SK-N-SH (cell line): Measurements from ENCODE around the gene FAM219A. TPM values are rescaled to one million over a fixed set of nuclear protein-coding genes. Genes with fewer than 3 reads are reported as not detected.

ENCODE experiments used
- CTCF ChIA-PET: fragments of 300-600, 350-600 bp; formaldehyde crosslinking; extraction: SDS; loops from one replicate; lab custom pipeline; 2021; lab: Yijun Ruan, JAX
- POLR2A ChIA-PET: fragments of 350-600 bp; sonication (Branson Sonifier 250); formaldehyde crosslinking; extraction: SDS; loops from one replicate; lab custom pipeline; 2020; ENCODE audit warnings: antibody characterized with exemption, inconsistent platforms; lab: Yijun Ruan, JAX
- DNase-seq: peaks from one replicate; pipeline ENCODE4 v3.0.0; 2012
- H2AFZ ChIP-seq: fragments of 200-600 bp; sonication (generic); 2 replicates; pipeline ENCODE4 v1.8.1; 2016; ENCODE audit warnings: antibody characterized with exemption, mild to moderate bottlenecking, low read depth
- H3F3A ChIP-seq: fragments of 200-600 bp; sonication (generic); replicated peaks from 2 replicates; pipeline ENCODE3; 2016; ENCODE audit warnings: antibody characterized with exemption, mild to moderate bottlenecking; ENCODE audit not compliant: insufficient read depth
- H3K27ac ChIP-seq, 2 experiments: fragments of 200-500 bp in 1 of 2; fragments of 200-600 bp in 1 of 2; sonication (Bioruptor generic) in 1 of 2; sonication (generic), shearing (Covaris generic) in 1 of 2; 2 replicates each; pipeline versions ENCODE4 v1.5.1 to v1.6.1; 2014 to 2016; ENCODE audit warnings: low read depth in 2 of 2, inconsistent platforms in 1 of 2, low read length in 1 of 2, mild to moderate bottlenecking in 1 of 2, mixed read lengths in 1 of 2
- H3K27me3 ChIP-seq: fragments of 200-600 bp; sonication (generic), shearing (Covaris generic); 2 replicates; pipeline ENCODE4 v1.6.1; 2016; ENCODE audit warnings: mixed run types; ENCODE audit not compliant: insufficient read depth
- H3K36me3 ChIP-seq, 2 experiments: fragments of 200-500 bp in 1 of 2; fragments of 200-600 bp in 1 of 2; sonication (Bioruptor generic) in 1 of 2; sonication (generic) in 1 of 2; replicated peaks in 1 of 2; 2 replicates each; pipeline versions ENCODE3 to v1.5.1; 2014 to 2016; ENCODE audit warnings: low read length in 1 of 2, mild to moderate bottlenecking in 1 of 2; ENCODE audit not compliant: insufficient read depth in 2 of 2, control insufficient read depth in 1 of 2
- H3K4me1 ChIP-seq, 2 experiments: fragments of 200-500 bp in 1 of 2; fragments of 200-600 bp in 1 of 2; sonication (Bioruptor generic) in 1 of 2; sonication (generic), shearing (Covaris generic) in 1 of 2; 2 replicates each; pipeline versions ENCODE4 v1.5.1 to v1.6.1; 2014 to 2016; ENCODE audit warnings: low read depth in 1 of 2, low read length in 1 of 2, mixed run types in 1 of 2; ENCODE audit not compliant: insufficient read depth in 2 of 2, control insufficient read depth in 1 of 2
- H3K4me2 ChIP-seq: fragments of 200-600 bp; sonication (generic), shearing (Covaris generic); 2 replicates; pipeline ENCODE4 v1.6.1; 2017; ENCODE audit warnings: mixed run types
- H3K4me3 ChIP-seq, 2 experiments: fragments of 200-500 bp in 1 of 2; fragments of 200-600 bp in 1 of 2; sonication (Bioruptor generic) in 1 of 2; sonication (generic), shearing (Covaris generic) in 1 of 2; 2 replicates each; pipeline versions ENCODE4 v1.5.1 to v1.8.1; 2014 to 2016; ENCODE audit warnings: low read depth in 2 of 2, inconsistent platforms in 1 of 2, low read length in 1 of 2, mild to moderate bottlenecking in 1 of 2, mixed read lengths in 1 of 2, moderate library complexity in 1 of 2
- H3K79me2 ChIP-seq: fragments of 200-600 bp; sonication (generic); 2 replicates; pipeline ENCODE4 v1.8.1; 2017; ENCODE audit warnings: mild to moderate bottlenecking; ENCODE audit not compliant: insufficient read depth
- H3K9ac ChIP-seq: fragments of 200-600 bp; sonication (generic); 2 replicates; pipeline ENCODE4 v1.6.1; 2017; ENCODE audit warnings: mixed run types
- H3K9me2 ChIP-seq: fragments of 200-600 bp; sonication (generic); 2 replicates; pipeline ENCODE4 v1.6.1; 2017; ENCODE audit warnings: mixed run types
- H3K9me3 ChIP-seq: fragments of 200-600 bp; sonication (generic); 2 replicates; pipeline ENCODE4 v1.6.1; 2017; ENCODE audit warnings: mixed run types, mild to moderate bottlenecking, moderate library complexity
- H4K20me1 ChIP-seq: fragments of 200-600 bp; sonication (generic); 2 replicates; pipeline ENCODE4 v1.6.1; 2017; ENCODE audit warnings: mild to moderate bottlenecking, mixed run types; ENCODE audit not compliant: insufficient read depth
- CTCF ChIP-seq: fragments of 200-600 bp; sonication (generic); IDR thresholded peaks from 2 replicates; pipeline ENCODE4 v1.6.1; 2017; ENCODE audit warnings: antibody characterized with exemption, mild to moderate bottlenecking, moderate library complexity
- FOSL2 ChIP-seq: IDR thresholded peaks from 2 replicates; pipeline ENCODE4 v1.4.0; 2012; ENCODE audit warnings: low read depth, mild to moderate bottlenecking, moderate library complexity, borderline replicate concordance
- FOXM1 ChIP-seq: IDR thresholded peaks from 2 replicates; pipeline ENCODE4 v1.4.0; 2012; ENCODE audit warnings: low read depth, mild to moderate bottlenecking
- GABPA ChIP-seq: IDR thresholded peaks from 2 replicates; pipeline ENCODE4 v1.4.0; 2012; ENCODE audit warnings: low read depth, mild to moderate bottlenecking
- GATA2 ChIP-seq: sonication (generic); formaldehyde crosslinking; IDR thresholded peaks from 2 replicates; pipeline ENCODE4 v1.5.0; 2020; ENCODE audit warnings: mild to moderate bottlenecking, missing genetic modification reagents
- IRF3 ChIP-seq: fragments of 150-350 bp; IDR thresholded peaks from 2 replicates; pipeline ENCODE4 v1.6.1; 2016; ENCODE audit warnings: mild to moderate bottlenecking, low read depth, low read length
- JUND ChIP-seq: IDR thresholded peaks from 2 replicates; pipeline ENCODE4 v1.4.0; 2012
- MXI1 ChIP-seq: IDR thresholded peaks from 2 replicates; pipeline ENCODE4 v1.6.1; 2012; ENCODE audit warnings: mild to moderate bottlenecking, low read depth, low read length, improper control_type of control experiment
- RAD21 ChIP-seq: IDR thresholded peaks from 2 replicates; pipeline ENCODE4 v1.6.1; 2012; ENCODE audit warnings: mild to moderate bottlenecking, low read length
- RXRA ChIP-seq: IDR thresholded peaks from 2 replicates; pipeline ENCODE4 v1.4.0; 2012; ENCODE audit warnings: low read depth, mild to moderate bottlenecking, borderline replicate concordance
- SMC3 ChIP-seq: IDR thresholded peaks from 2 replicates; pipeline ENCODE4 v1.6.1; 2012; ENCODE audit warnings: low read depth, low read length, improper control_type of control experiment
- TAF1 ChIP-seq: IDR thresholded peaks from 2 replicates; pipeline ENCODE4 v1.6.1; 2012; ENCODE audit warnings: low read depth, mild to moderate bottlenecking, low read length, moderate library complexity, borderline replicate concordance
- USF1 ChIP-seq: IDR thresholded peaks from 2 replicates; pipeline ENCODE4 v1.4.0; 2012; ENCODE audit warnings: low read depth, borderline replicate concordance
- USF2 ChIP-seq: fragments of 150-350 bp; IDR thresholded peaks from 2 replicates; pipeline ENCODE4 v1.6.1; 2017; ENCODE audit warnings: antibody characterized with exemption, low read length, low read depth, borderline replicate concordance
- YY1 ChIP-seq: IDR thresholded peaks from 2 replicates; pipeline ENCODE4 v1.4.0; 2012; ENCODE audit warnings: low read depth, mild to moderate bottlenecking
- ZBTB33 ChIP-seq: IDR thresholded peaks from 2 replicates; pipeline ENCODE4 v1.4.0; 2012; ENCODE audit warnings: low read depth, borderline replicate concordance
- WGBS: methylation state at CpG from one replicate; pipeline ENCODE4 v1.1.6; 2017; ENCODE audit warnings: low lambda C conversion rate; 5-methylcytosine and 5-hydroxymethylcytosine counted together
- polyA plus RNA-seq, 3 experiments: library from polyadenylated mRNA; depleted of rRNA; stranded (reverse); fragments of >200 nt; gene quantifications; 2 replicates each; pipeline ENCODE4 v1.2.3, GENCODE V29; 2012

Gene FAM219A
- polyA plus RNA-seq, 1 of the 3 experiments (the other 2 are of a cell fraction), result 15.7 TPM

GRCh38 chr9:34450644-34451043, 7.7 kb downstream of the FAM219A start:
- no peak overlapping the region for H3K4me3 ChIP-seq
- H3K79me2 ChIP-seq, result peaks cover 87% of the 10 kb centered on the region
- no peak overlapping the region for H3K4me2 ChIP-seq
- ChIA-PET POLR2A (no interaction called here), CTCF (interaction anchor here (0.7 to 3.4 kb wide), 6 partner anchors 14 to 142 kb away, joined by 3 to 10 read pairs (median 4); no protein-coding TSS in a partner anchor)
- no peak for DNase-seq
- H3K9ac ChIP-seq, result no peak overlapping the region
- 93% methylated on average over 10 of the region's 10 CpGs for WGBS
- TF ChIP-seq ZBTB33 (no peak), YY1 (no peak), FOSL2 (no peak), MXI1 (no peak), USF2 (no peak), SMC3 (no peak), IRF3 (no peak), CTCF (no peak)
- no peaks in the 10 kb centered on the region for H3K9me3 ChIP-seq
- H3K9me2 ChIP-seq, result no peaks in the 10 kb centered on the region
- no peaks in the 10 kb centered on the region for H3K27me3 ChIP-seq
- no peaks in the 10 kb centered on the region for H3F3A ChIP-seq
- no peak overlapping the region for H2AFZ ChIP-seq
- no peak overlapping the region for H3K27ac ChIP-seq
- H4K20me1 ChIP-seq, result peaks cover 94% of the 10 kb centered on the region
- H3K36me3 ChIP-seq, result no peaks in the 10 kb centered on the region
- peaks cover 7 to 12% of the 10 kb centered on the region in 2 experiments; a peak in 2 of 4 replicates for H3K4me1 ChIP-seq

- H3K27me3 ChIP-seq, result no peaks in the 10 kb centered on the region
- DNase-seq, result no peak
- no peaks in the 10 kb centered on the region for H3K9me3 ChIP-seq
- H3K4me3 ChIP-seq, result no peak overlapping the region
- TF ChIP-seq JUND, result no peak
- no peak for TF ChIP-seq GABPA
- TF ChIP-seq IRF3, result no peak
- no peak for TF ChIP-seq TAF1
- TF ChIP-seq FOXM1, result no peak
- no peak for TF ChIP-seq ZBTB33
- TF ChIP-seq USF1, result no peak
- TF ChIP-seq GATA2 (CRISPR knock-in tag), result no peak
- TF ChIP-seq RAD21, result no peak
- no peak for TF ChIP-seq RXRA
- no peak for TF ChIP-seq MXI1
- no peak for TF ChIP-seq FOSL2
- TF ChIP-seq, all 33 proteins: peak for 0
- ChIA-PET CTCF (interaction anchor here (1.0 to 4.7 kb wide), 9 partner anchors 10 to 165 kb away, joined by 3 to 27 read pairs (median 5); partner anchors contain the start of gene RPP25L), POLR2A (interaction anchor here (0.9 kb wide), 1 partner anchor 10 kb away, joined by 3 read pairs; no protein-coding TSS in a partner anchor)
- 100% methylated on average over 1 of the region's 1 CpG for WGBS
- H3K4me1 ChIP-seq, result peaks cover 11% of the 10 kb centered on the region in 2 experiments; a peak in 2 of 4 replicates
- H3K9ac ChIP-seq, result no peak overlapping the region
- H3K4me2 ChIP-seq, result no peak overlapping the region
- H4K20me1 ChIP-seq, result peaks cover 85% of the 10 kb centered on the region
- H3K9me2 ChIP-seq, result no peaks in the 10 kb centered on the region
- peaks cover 78% of the 10 kb centered on the region for H3K79me2 ChIP-seq
- H3F3A ChIP-seq, result no peaks in the 10 kb centered on the region
- H2AFZ ChIP-seq, result no peak overlapping the region
- no peaks in the 10 kb centered on the region for H3K36me3 ChIP-seq
- H3K27ac ChIP-seq, result no peak overlapping the region
Observed at GRCh38 chr9:34446951-34447350, 11.4 kb downstream of the FAM219A start.
